Mesothelial cell of epicardium (in vitro differentiated cells): Measurements from ENCODE around the gene LIMCH1. TPM values are rescaled to one million over a fixed set of nuclear protein-coding genes. Genes with fewer than 3 reads are reported as not detected.

Source experiments
- DNase-seq, 2 experiments: peaks; one replicate each; pipeline ENCODE4 v3.0.0; 2021; ENCODE audit warnings: low spot score in 2 of 2; ENCODE audit not compliant: unreplicated experiment in 2 of 2
- H3K27ac Mint-ChIP-seq: 2 replicates; pipeline ENCODE4 v1.8.0; 2021; ENCODE audit warnings: mixed read lengths
- H3K27me3 Mint-ChIP-seq: 2 replicates; pipeline ENCODE4 v1.8.0; 2021; ENCODE audit warnings: low read depth, mixed read lengths
- H3K36me3 Mint-ChIP-seq: 2 replicates; pipeline ENCODE4 v1.8.0; 2021; ENCODE audit warnings: mixed read lengths
- H3K4me1 Mint-ChIP-seq: 2 replicates; pipeline ENCODE4 v1.8.0; 2021; ENCODE audit warnings: mixed read lengths
- H3K4me3 Mint-ChIP-seq: 2 replicates; pipeline ENCODE4 v1.8.0; 2021; ENCODE audit warnings: mild to moderate bottlenecking, moderate library complexity, mixed read lengths
- H3K9me3 Mint-ChIP-seq: 2 replicates; pipeline ENCODE4 v1.8.0; 2021; ENCODE audit warnings: mixed read lengths
- CTCF ChIP-seq: fragments of 200-600 bp; sonication (generic); IDR thresholded peaks from one replicate; pipeline ENCODE4 v1.5.0; 2021; ENCODE audit warnings: antibody characterized with exemption; ENCODE audit not compliant: unreplicated experiment
- total RNA-seq: library from RNA; stranded (reverse); gene quantifications from 3 replicates; pipeline ENCODE4 v1.2.1, GENCODE V29; 2021

LIMCH1 gene
- total RNA-seq, 1 donor from 2014 or later = 66.8 TPM

- peaks cover 12% of the 10 kb centered on the region for H3K36me3 Mint-ChIP-seq
- no peaks in the 10 kb centered on the region for H3K27me3 Mint-ChIP-seq
- peaks cover 19% of the 10 kb centered on the region for H3K4me1 Mint-ChIP-seq
- no peak overlapping the region for H3K27ac Mint-ChIP-seq
- no peaks in the 10 kb centered on the region for H3K9me3 Mint-ChIP-seq
- no peak for TF ChIP-seq CTCF
- no peak for DNase-seq
- no peak overlapping the region for H3K4me3 Mint-ChIP-seq
These were observed 87.6 kb downstream of the LIMCH1 start for GRCh38 chr4:41625531-41625930.

- no peak for TF ChIP-seq CTCF
- Mint-ChIP-seq H3K27ac (no peak overlapping the region), H3K36me3 (peaks cover 10% of the 10 kb centered on the region), H3K27me3 (no peaks in the 10 kb centered on the region), H3K9me3 (no peaks in the 10 kb centered on the region), H3K4me3 (no peak overlapping the region), H3K4me1 (peaks cover 19% of the 10 kb centered on the region)
- no peak for DNase-seq
These were observed 91.0 kb downstream of the LIMCH1 start for GRCh38 chr4:41628936-41629335.

- no peak for TF ChIP-seq CTCF
- H3K4me1 Mint-ChIP-seq = peaks cover 9% of the 10 kb centered on the region
- H3K4me3 Mint-ChIP-seq = no peak overlapping the region
- no peak for DNase-seq
- H3K27me3 Mint-ChIP-seq = no peaks in the 10 kb centered on the region
- H3K9me3 Mint-ChIP-seq = no peaks in the 10 kb centered on the region
- no peak overlapping the region for H3K27ac Mint-ChIP-seq
- peaks cover 7% of the 10 kb centered on the region for H3K36me3 Mint-ChIP-seq
These were observed 93.6 kb downstream of the LIMCH1 start for GRCh38 chr4:41631523-41631922.

GRCh38 chr4:41632481-41633073 is 94.6 kb downstream of the LIMCH1 start:
- Mint-ChIP-seq H3K4me1 (peaks cover 9% of the 10 kb centered on the region), H3K4me3 (no peak overlapping the region), H3K9me3 (no peaks in the 10 kb centered on the region), H3K36me3 (peaks cover 3% of the 10 kb centered on the region), H3K27ac (peak overlapping the region; percentile 62), H3K27me3 (no peaks in the 10 kb centered on the region)
- TF ChIP-seq CTCF = no peak
- DNase-seq = no peak

GRCh38 chr4:41633321-41633720 is 95.4 kb downstream of the LIMCH1 start:
- Mint-ChIP-seq H3K27me3 (no peaks in the 10 kb centered on the region), H3K9me3 (no peaks in the 10 kb centered on the region), H3K4me1 (peaks cover 12% of the 10 kb centered on the region), H3K27ac (no peak overlapping the region), H3K4me3 (no peak overlapping the region), H3K36me3 (peaks cover 2% of the 10 kb centered on the region)
- DNase-seq = no peak
- TF ChIP-seq CTCF = no peak

- Mint-ChIP-seq H3K4me1 (peaks cover 28% of the 10 kb centered on the region), H3K27me3 (no peaks in the 10 kb centered on the region), H3K9me3 (no peaks in the 10 kb centered on the region), H3K27ac (no peak overlapping the region), H3K4me3 (no peak overlapping the region), H3K36me3 (no peaks in the 10 kb centered on the region)
- no peak for DNase-seq
- TF ChIP-seq CTCF = no peak
These were observed 97.5 kb downstream of the LIMCH1 start for GRCh38 chr4:41635441-41635840.
